GM10266 (cell line): ENCODE measurements around the gene PDLIM3.
"Not testable (repeated sequence)": the region's sequence is repeated elsewhere in the genome, so short reads cannot be mapped to it uniquely, and the experiment has no call there.

Experiments
- DNase-seq: peaks from one replicate; pipeline ENCODE4 v3.0.0; 2012; ENCODE audit errors: extremely low spot score
- TF ChIP-seq, protein P1 (sequence below): IDR thresholded peaks from 2 replicates; pipeline ENCODE4 v1.5.1; 2012; ENCODE audit warnings: mild to moderate bottlenecking, low read depth; ENCODE audit not compliant: control insufficient read depth, insufficient read depth; ENCODE audit errors: missing control alignments

Gene PDLIM3

DNA sequence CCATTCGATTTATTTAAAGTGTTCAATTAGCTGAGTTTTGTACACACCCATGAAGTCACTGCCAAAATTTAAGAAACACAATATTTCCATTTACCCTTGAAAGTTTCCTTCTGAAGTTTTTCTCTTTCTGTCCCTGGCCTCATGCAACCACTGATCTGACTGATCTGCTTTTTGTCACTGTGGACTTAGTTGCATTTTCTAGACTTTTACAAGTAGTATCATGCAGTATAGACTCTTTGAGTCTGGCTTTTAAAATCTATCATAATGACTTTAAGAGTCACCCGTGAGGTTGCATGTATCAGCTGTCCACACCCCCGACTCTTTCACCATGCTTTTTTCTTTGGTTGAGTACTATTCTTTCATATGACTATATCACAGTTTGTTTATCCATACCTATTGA, 29.0 kb upstream of the PDLIM3 start:
- no peak for DNase-seq
- TF ChIP-seq, protein P1, sequence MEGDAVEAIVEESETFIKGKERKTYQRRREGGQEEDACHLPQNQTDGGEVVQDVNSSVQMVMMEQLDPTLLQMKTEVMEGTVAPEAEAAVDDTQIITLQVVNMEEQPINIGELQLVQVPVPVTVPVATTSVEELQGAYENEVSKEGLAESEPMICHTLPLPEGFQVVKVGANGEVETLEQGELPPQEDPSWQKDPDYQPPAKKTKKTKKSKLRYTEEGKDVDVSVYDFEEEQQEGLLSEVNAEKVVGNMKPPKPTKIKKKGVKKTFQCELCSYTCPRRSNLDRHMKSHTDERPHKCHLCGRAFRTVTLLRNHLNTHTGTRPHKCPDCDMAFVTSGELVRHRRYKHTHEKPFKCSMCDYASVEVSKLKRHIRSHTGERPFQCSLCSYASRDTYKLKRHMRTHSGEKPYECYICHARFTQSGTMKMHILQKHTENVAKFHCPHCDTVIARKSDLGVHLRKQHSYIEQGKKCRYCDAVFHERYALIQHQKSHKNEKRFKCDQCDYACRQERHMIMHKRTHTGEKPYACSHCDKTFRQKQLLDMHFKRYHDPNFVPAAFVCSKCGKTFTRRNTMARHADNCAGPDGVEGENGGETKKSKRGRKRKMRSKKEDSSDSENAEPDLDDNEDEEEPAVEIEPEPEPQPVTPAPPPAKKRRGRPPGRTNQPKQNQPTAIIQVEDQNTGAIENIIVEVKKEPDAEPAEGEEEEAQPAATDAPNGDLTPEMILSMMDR: no peak

DNA sequence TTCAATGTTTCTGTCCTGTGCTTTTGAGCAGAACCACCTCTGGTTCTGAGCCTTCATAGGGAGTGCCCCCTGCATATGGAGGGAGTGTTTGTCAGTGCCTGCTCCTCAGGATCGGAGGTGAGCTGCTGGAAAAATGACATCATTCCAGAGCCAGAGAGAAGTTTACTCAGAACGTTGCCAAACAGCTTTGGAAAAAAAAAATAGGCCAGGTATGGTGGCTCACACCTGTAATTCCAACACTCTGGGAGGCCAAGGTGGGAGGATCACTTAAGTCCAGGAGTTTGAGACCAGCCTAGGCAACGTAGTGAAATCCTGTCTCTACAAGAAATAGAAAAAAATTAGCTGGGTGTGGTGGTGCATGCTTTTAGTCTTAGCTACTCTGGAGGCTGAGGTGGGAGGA, 27.2 kb upstream of the PDLIM3 start:
- DNase-seq: no peak
- TF ChIP-seq, protein P1: no peak

DNA sequence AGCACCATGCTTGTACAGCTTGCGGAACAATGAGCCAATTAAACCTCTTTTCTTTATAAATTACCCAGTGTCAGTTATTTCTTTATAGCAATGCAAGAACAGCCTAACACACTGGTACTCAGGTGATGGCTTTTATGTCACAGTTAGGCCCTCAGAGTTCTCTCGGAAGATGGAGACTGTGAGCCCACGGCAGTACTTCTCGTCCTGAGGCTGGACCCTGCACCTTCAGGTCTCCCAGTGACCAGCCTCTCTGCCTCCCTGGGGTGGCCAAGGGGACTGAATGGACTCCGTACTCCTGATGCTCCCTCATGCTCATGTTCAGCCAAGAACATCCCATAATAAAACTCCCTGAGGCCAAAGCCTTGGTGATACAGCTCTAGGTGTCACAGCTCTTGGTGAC, 25.0 kb upstream of the PDLIM3 start:
- no peak for DNase-seq
- TF ChIP-seq, protein P1: no peak

DNA sequence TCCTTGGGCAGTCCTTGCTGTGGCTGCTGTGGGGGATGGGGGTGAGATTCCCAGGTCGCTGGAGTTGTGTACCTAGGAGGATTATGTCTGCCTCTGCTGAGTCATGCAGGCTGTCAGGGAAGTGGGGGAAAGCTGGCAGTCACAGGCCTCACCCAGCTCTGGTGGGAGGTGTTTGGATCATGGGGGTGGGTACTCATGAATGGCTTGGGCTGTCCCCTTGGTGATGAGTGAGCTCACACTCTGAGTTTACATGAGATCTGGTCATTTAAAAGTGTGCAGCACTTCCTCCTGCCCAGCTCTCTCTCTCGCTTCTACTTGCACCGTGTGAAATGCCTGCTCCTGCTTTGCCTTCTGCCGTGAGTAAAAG, 24.6 kb upstream of the PDLIM3 start:
- DNase-seq: no peak
- TF ChIP-seq, protein P1: no peak

DNA sequence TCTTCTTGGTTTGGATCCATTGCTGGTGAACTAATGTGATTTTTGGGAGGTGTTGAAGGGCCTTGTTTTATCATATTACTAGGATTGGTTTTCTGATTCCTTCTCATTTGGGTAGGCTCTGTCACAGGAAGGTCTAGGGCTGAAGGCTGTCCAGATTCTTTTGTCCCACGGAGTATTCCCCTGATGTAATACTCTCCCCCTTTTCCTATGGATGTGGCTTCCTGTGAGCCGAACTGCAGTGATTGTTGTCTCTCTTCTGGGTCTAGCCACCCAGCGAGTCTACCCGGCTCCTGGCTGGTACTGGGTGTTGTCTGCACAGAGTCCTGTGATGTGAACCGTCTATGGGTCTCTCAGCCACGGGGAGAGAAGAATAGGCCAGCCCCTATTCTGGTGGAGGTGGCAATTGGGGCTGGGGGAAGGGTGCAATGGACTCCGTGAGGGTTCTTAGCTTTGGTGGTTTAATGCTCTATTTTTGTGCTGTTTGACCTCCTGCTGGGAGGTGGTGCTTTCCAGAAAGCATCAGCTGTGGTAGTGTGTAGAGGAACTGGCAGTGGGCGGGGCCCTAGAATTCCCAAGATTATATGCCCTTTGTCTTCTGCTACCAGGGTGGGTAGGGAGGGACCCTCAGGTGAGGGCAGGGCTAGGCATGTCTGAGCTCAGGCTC, 24.1 kb upstream of the PDLIM3 start:
- DNase-seq: not testable (repeated sequence)

DNA sequence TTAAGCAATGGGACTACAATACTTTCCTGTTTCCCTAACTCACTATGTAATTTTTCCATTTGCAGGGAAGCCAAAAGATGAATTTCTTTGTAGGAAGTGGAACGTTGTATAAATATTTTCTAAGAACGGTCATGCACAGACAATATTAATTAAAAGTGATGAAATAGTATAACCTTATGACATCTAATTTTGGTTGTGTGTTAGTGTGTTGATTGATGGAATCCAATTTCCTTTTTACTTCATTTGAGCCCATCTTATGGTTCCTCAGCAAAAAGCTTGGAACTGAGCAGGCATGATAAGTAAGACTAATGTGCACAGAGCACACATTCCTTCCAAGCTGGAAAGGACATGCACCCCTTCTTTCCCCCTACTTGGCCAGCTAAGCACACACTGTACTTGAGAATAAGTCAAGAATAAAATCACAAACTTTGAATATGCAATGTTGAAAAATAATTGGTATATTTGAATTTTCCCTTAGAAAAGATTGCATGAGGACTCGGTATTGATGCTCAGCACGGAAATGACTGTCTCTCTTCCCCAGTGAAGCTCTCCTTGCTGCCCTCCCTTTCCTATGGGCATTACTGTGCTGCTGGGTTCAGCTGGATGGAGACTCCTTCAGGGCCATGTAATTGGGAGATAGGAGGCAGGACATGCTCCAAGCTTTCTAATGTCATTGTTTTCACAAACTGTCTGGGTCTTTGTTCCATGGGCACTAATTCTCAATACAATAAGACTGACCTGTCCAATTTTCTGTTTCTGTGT, 19.2 kb upstream of the PDLIM3 start:
- TF ChIP-seq, protein P1: no peak
- no peak for DNase-seq

DNA sequence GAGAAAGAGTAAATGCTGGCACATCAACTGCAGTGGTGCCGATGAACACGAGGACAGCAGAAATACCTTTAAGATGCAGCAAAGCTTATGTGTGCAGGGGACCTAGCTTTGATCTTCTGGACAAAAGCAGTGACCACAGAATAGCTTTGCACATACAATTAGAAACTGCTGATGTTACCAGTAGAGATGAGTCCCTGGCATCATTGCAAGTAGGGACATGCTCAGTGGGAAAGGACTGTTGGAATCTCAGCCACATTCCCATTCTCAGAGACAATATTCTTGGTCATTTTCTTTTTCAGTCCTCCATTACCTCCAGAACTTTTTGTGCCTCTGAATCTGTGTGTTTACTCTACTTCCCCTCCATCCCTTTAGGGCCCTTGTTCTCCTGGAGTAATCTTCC, 16.9 kb upstream of the PDLIM3 start:
- TF ChIP-seq, protein P1: no peak
- no peak for DNase-seq

DNA sequence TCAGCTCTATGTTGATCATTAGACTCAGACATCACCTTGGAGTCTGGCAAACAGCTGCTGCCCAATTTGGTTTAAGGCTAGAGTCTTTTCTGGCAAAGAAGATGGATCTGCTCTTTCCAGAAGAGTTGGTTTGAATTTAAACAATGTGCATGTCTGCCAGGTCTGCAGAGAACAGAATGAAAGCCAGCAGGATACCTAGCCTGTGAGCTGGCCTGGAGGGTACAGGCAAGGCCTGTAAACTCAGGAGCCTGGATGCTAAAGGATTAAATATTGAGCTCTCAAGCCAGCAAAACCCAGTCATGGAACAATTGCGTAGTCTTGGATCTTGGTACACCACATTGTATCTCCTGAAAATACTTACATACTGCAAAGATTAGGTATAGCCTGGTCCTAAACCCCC, 15.6 kb upstream of the PDLIM3 start:
- TF ChIP-seq, protein P1: no peak

More for the DNA sequence above, 15.6 kb upstream of the PDLIM3 start:
- no peak for DNase-seq
